Measurements from ENCODE around the gene TMEM130.

TMEM130 gene

GRCh38 chr7:98908585-98908984, 38.8 kb upstream of the TMEM130 start:
- no peak for DNase-seq (ENCODE audit: low read depth in 2 of 2)
- TF ChIP-seq, protein P1, sequence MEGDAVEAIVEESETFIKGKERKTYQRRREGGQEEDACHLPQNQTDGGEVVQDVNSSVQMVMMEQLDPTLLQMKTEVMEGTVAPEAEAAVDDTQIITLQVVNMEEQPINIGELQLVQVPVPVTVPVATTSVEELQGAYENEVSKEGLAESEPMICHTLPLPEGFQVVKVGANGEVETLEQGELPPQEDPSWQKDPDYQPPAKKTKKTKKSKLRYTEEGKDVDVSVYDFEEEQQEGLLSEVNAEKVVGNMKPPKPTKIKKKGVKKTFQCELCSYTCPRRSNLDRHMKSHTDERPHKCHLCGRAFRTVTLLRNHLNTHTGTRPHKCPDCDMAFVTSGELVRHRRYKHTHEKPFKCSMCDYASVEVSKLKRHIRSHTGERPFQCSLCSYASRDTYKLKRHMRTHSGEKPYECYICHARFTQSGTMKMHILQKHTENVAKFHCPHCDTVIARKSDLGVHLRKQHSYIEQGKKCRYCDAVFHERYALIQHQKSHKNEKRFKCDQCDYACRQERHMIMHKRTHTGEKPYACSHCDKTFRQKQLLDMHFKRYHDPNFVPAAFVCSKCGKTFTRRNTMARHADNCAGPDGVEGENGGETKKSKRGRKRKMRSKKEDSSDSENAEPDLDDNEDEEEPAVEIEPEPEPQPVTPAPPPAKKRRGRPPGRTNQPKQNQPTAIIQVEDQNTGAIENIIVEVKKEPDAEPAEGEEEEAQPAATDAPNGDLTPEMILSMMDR (IDR thresholded peaks at IDR 0.05; ENCODE audit: low read depth, low read length), result no peak
- no peak overlapping the region for H3K4me3 ChIP-seq (replicated peaks in 1 of 2; ENCODE audit: low read depth in 2 of 2, low read length in 2 of 2)

DNA sequence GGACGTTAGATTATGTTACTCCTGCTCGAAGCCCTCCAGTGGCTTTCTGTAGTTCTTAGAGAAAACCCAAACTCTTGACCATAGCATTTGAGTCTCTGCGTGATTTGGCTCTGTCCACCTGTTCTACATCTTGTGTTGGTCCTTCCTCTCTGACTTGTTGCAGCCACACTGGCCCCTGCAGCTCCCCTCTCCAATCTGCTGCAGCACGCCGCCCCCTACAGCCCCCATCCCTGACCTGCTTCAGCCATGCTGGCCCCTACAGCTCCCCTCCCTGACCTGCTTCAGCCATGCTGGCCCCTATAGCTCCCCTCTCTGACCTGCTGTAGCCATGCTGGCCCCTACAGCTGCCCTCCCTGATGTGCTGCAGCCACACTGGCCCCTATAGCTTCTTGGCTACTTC, 37.8 kb upstream of the TMEM130 start:
- DNase-seq (ENCODE audit: low read depth in 2 of 2), result no peak
- TF ChIP-seq, protein P1 (IDR thresholded peaks at IDR 0.05; ENCODE audit: low read depth, low read length), result no peak
- H3K4me3 ChIP-seq (replicated peaks in 1 of 2; ENCODE audit: low read depth in 2 of 2, low read length in 2 of 2), result no peak overlapping the region

DNA sequence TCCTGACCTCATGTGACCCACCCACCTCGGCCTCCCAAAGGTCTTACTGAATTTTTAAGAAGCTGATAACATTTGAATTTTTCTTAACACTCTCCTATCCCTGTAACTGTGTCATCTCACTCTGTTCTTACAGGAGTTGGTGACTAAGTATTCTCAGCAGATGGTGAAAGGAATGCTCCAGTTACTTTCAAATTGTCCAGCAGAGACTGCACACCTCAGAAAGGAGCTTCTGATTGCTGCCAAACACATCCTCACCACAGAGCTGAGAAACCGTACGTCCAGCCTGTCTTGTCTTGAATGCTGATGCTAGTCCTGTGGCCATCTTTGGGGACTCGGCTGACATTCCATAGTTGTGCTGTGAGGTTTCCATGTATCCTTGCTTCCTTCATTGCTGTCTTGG, 33.4 kb upstream of the TMEM130 start:
- no peak for DNase-seq (ENCODE audit: low read depth in 2 of 2)
- TF ChIP-seq, protein P1 (IDR thresholded peaks at IDR 0.05; ENCODE audit: low read depth, low read length), result no peak
- no peak overlapping the region for H3K4me3 ChIP-seq (replicated peaks in 1 of 2; ENCODE audit: low read depth in 2 of 2, low read length in 2 of 2)

GRCh38 chr7:98902523-98902922, 32.7 kb upstream of the TMEM130 start:
- TF ChIP-seq, protein P1 (IDR thresholded peaks at IDR 0.05; ENCODE audit: low read depth, low read length), result no peak
- no peak overlapping the region for H3K4me3 ChIP-seq (replicated peaks in 1 of 2; ENCODE audit: low read depth in 2 of 2, low read length in 2 of 2)

GRCh38 chr7:98900815-98901214, 31.0 kb upstream of the TMEM130 start:
- DNase-seq (ENCODE audit: low read depth in 2 of 2), result no peak
- TF ChIP-seq, protein P1 (IDR thresholded peaks at IDR 0.05; ENCODE audit: low read depth, low read length), result no peak
- H3K4me3 ChIP-seq (replicated peaks in 1 of 2; ENCODE audit: low read depth in 2 of 2, low read length in 2 of 2), result no peak overlapping the region

More at GRCh38 chr7:98902523-98902922, 32.7 kb upstream of the TMEM130 start:
- no peak for DNase-seq (ENCODE audit: low read depth in 2 of 2)

GRCh38 chr7:98899816-98900215, 30.0 kb upstream of the TMEM130 start:
- no peak overlapping the region for H3K4me3 ChIP-seq (replicated peaks in 1 of 2; ENCODE audit: low read depth in 2 of 2, low read length in 2 of 2)
- DNase-seq (ENCODE audit: low read depth in 2 of 2), result no peak
- TF ChIP-seq, protein P1 (IDR thresholded peaks at IDR 0.05; ENCODE audit: low read depth, low read length), result no peak

GRCh38 chr7:98892609-98893008, 22.8 kb upstream of the TMEM130 start:
- TF ChIP-seq, protein P1 (IDR thresholded peaks at IDR 0.05; ENCODE audit: low read depth, low read length), result no peak
- DNase-seq (ENCODE audit: low read depth in 2 of 2), result no peak

More at GRCh38 chr7:98892609-98893008, 22.8 kb upstream of the TMEM130 start:
- H3K4me3 ChIP-seq (replicated peaks in 1 of 2; ENCODE audit: low read depth in 2 of 2, low read length in 2 of 2), result no peak overlapping the region
